H1 (cell line): ENCODE measurements around the gene NLRC5.

Experiments used
- CEBPB ChIP-seq: IDR thresholded peaks from 2 replicates; pipeline ENCODE4 v1.6.1; 2012; ENCODE audit warnings: low read depth, low read length
- CHD2 ChIP-seq: IDR thresholded peaks from 2 replicates; pipeline ENCODE4 v1.6.1; 2012; ENCODE audit warnings: low read length, improper control_type of control experiment
- KDM5A ChIP-seq: fragments of 200-600 bp; IDR thresholded peaks from 2 replicates; pipeline ENCODE4 v1.7.1; 2012; ENCODE audit warnings: mild to moderate bottlenecking, low read length, inconsistent platforms, mixed read lengths
- SP1 ChIP-seq: IDR thresholded peaks from 2 replicates; pipeline ENCODE4 v1.6.1; 2011; ENCODE audit warnings: low read depth, low read length
- TF ChIP-seq, protein P1 (sequence below), 3 experiments: IDR thresholded peaks; 1 replicate in 2 of 3; 2 replicates in 1 of 3; pipeline versions ENCODE4 v1.5.1 to v1.6.1; 2011; ENCODE audit warnings: low read length in 3 of 3, mild to moderate bottlenecking in 3 of 3, inconsistent platforms in 2 of 3, low read depth in 1 of 3, moderate library complexity in 1 of 3; ENCODE audit not compliant: insufficient read depth in 1 of 3; ENCODE audit errors: control extremely low read depth in 1 of 3

DNA sequence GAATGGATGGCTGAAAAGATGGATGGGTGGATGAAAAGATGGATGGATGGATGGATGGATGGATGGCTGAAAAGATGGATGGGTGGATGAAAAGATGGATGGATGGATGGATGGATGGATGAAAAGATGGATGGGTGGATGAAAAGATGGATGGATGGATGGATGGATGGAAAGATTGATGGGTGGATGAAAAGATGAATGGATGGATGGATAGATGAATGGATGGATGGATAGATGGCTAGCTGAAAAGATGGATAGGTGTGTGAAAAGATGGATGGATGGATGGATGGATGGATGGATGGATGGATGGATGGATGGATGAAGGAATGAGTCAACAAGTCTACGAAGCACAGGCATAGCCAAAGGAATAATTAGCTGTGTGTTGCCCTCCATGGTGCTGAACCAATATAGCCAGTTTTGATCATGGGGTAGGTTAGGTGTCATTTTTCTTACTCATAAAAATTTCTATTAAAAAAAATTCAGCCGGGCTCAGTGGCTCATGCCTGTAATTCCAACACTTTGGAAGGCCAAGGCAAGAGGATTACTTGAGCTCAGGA lies 41.1 kb downstream of the NLRC5 start:
- TF ChIP-seq CHD2, result no peak
- no peak for TF ChIP-seq SP1
- TF ChIP-seq, protein P1, sequence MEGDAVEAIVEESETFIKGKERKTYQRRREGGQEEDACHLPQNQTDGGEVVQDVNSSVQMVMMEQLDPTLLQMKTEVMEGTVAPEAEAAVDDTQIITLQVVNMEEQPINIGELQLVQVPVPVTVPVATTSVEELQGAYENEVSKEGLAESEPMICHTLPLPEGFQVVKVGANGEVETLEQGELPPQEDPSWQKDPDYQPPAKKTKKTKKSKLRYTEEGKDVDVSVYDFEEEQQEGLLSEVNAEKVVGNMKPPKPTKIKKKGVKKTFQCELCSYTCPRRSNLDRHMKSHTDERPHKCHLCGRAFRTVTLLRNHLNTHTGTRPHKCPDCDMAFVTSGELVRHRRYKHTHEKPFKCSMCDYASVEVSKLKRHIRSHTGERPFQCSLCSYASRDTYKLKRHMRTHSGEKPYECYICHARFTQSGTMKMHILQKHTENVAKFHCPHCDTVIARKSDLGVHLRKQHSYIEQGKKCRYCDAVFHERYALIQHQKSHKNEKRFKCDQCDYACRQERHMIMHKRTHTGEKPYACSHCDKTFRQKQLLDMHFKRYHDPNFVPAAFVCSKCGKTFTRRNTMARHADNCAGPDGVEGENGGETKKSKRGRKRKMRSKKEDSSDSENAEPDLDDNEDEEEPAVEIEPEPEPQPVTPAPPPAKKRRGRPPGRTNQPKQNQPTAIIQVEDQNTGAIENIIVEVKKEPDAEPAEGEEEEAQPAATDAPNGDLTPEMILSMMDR (IDR thresholded peaks at IDR 0.05; ENCODE audit: control extremely low read depth in 1 of 3, insufficient read depth in 1 of 3, low read depth in 1 of 3, low read length in 3 of 3), result no peak
- TF ChIP-seq CEBPB, result no peak
- no peak for TF ChIP-seq KDM5A
